Thoracic aorta (tissue), 2 donors: ENCODE results near the gene MED12L. TPM values are rescaled to one million over a fixed set of nuclear protein-coding genes. Genes with fewer than 3 reads are reported as not detected.
A peak's percentile ranks its signal among the peaks of the same experiment; 100 is the strongest.

Experiments used
- ATAC-seq: fragments of 150-250 bp; one replicate; pipeline ENCODE4 v1.8.0; 2017; ENCODE audit warnings: low read depth; ENCODE audit not compliant: insufficient number of reproducible peaks, low FRiP score
- DNase-seq: peaks from one replicate; pipeline ENCODE4 v3.0.0-alpha.2; 2020; ENCODE audit warnings: low spot score
- H3K27ac ChIP-seq, 2 donors: fragments of 200-600 bp; sonication (generic); 1 replicate in 1 of 2; 2 replicates in 1 of 2; pipeline ENCODE4 v1.5.1; 2016; ENCODE audit warnings: mild to moderate bottlenecking in 2 of 2, moderate library complexity in 2 of 2
- H3K27me3 ChIP-seq: fragments of 200-600 bp; sonication (generic); replicated peaks from 2 replicates; pipeline ENCODE4 v1.6.0; 2016; ENCODE audit warnings: mild to moderate bottlenecking; ENCODE audit not compliant: insufficient read depth
- H3K36me3 ChIP-seq: fragments of 200-600 bp; sonication (generic); one replicate; pipeline ENCODE4 v1.5.1; 2016
- H3K4me1 ChIP-seq, 2 donors: fragments of 200-600 bp; sonication (generic); 1 replicate in 1 of 2; 2 replicates in 1 of 2; pipeline versions ENCODE4 v1.5.1 to v1.6.0; 2016; ENCODE audit warnings: low read depth in 2 of 2, mild to moderate bottlenecking in 1 of 2; ENCODE audit not compliant: control insufficient read depth in 1 of 2
- H3K4me3 ChIP-seq: fragments of 200-600 bp; sonication (generic); 2 replicates; pipeline ENCODE4 v1.5.1; 2016; ENCODE audit warnings: mild to moderate bottlenecking
- H3K9me3 ChIP-seq: fragments of 200-600 bp; sonication (generic); 2 replicates; pipeline ENCODE4 v1.5.1; 2016
- CTCF ChIP-seq: fragments of 200-600 bp; sonication (generic); IDR thresholded peaks from one replicate; pipeline ENCODE4 v1.5.1; 2019; ENCODE audit warnings: antibody characterized with exemption
- total RNA-seq, 2 donors: library from RNA; depleted of rRNA; stranded (reverse); fragments of >200 nt; gene quantifications; one replicate each; pipeline versions ENCODE4 v1.1.0 to v1.2.3, GENCODE V29; 2016

Gene MED12L
- total RNA-seq, 2 donors from 2014 or later = 0.27 to 2.0 TPM

- Histone ChIP-seq H3K9me3 (no peaks in the 10 kb centered on the region), H3K27me3 (no peaks in the 10 kb centered on the region), H3K36me3 (no peaks in the 10 kb centered on the region), H3K4me3 (no peak overlapping the region), H3K27ac (no peak overlapping the region), H3K4me1 (no peaks in the 10 kb centered on the region)
- DNase-seq = no peak
- TF ChIP-seq CTCF = no peak
- no peak for ATAC-seq
These were observed 190.7 kb downstream of the MED12L start for GRCh38 chr3:151276038-151276686.

- no peak for TF ChIP-seq CTCF
- Histone ChIP-seq H3K27me3 (no peaks in the 10 kb centered on the region), H3K36me3 (no peaks in the 10 kb centered on the region), H3K4me1 (no peaks in the 10 kb centered on the region), H3K4me3 (no peak overlapping the region), H3K9me3 (no peaks in the 10 kb centered on the region), H3K27ac (no peak overlapping the region)
- DNase-seq = no peak
- no peak for ATAC-seq
These were observed 191.2 kb downstream of the MED12L start for GRCh38 chr3:151276687-151277042.

- Histone ChIP-seq H3K27ac (no peak within 1 kb of the TSS), H3K4me3 (no peak within 1 kb of the TSS), H3K9me3 (no peaks in the 10 kb centered on the region), H3K27me3 (no peaks in the 10 kb centered on the region), H3K36me3 (no peaks in the 10 kb centered on the region), H3K4me1 (no peaks in the 10 kb centered on the region)
- no peak for DNase-seq
- no peak for TF ChIP-seq CTCF
- ATAC-seq = no peak
These were observed 192.8 kb downstream of the MED12L start, which contains the start of gene P2RY14 for GRCh38 chr3:151278230-151278629. Gene P2RY14, minus strand, starts transcription at chr3:151278542. Its CDS starts 64,226 bp downstream, at chr3:151214316.

- no peak overlapping the region for H3K27ac ChIP-seq
- no peak for TF ChIP-seq CTCF
- peaks cover 0 to 7% of the 10 kb centered on the region in 2 donors for H3K4me1 ChIP-seq
- H3K36me3 ChIP-seq = no peaks in the 10 kb centered on the region
- no peaks in the 10 kb centered on the region for H3K9me3 ChIP-seq
- no peak overlapping the region for H3K4me3 ChIP-seq
- no peak for ATAC-seq
- DNase-seq = no peak
- H3K27me3 ChIP-seq = no peaks in the 10 kb centered on the region
These were observed 196.3 kb downstream of the MED12L start for GRCh38 chr3:151281671-151282324.

GRCh38 chr3:151282921-151283320, 197.5 kb downstream of the MED12L start:
- DNase-seq (no peak), ATAC-seq (peak; percentile 47)
- no peak overlapping the region for H3K4me3 ChIP-seq
- TF ChIP-seq CTCF = peak; percentile 71
- peaks cover 0 to 7% of the 10 kb centered on the region in 2 donors for H3K4me1 ChIP-seq
- H3K27ac ChIP-seq = no peak overlapping the region
- no peaks in the 10 kb centered on the region for H3K9me3 ChIP-seq
- no peaks in the 10 kb centered on the region for H3K36me3 ChIP-seq
- no peaks in the 10 kb centered on the region for H3K27me3 ChIP-seq
